Kidney (tissue), 14 donors: Measurements from ENCODE around the gene MYH14. TPM values are rescaled to one million over a fixed set of nuclear protein-coding genes. Genes with fewer than 3 reads are reported as not detected.
"Not testable (repeated sequence)": the region's sequence is repeated elsewhere in the genome, so short reads cannot be mapped to it uniquely, and the experiment has no call there.

Experiments used
- DNase-seq, 5 donors: peaks; one replicate each; pipeline ENCODE4 v3.0.0-alpha.2; 2013 to 2020
- FAIRE-seq: peaks from 2 replicates; lab custom pipeline; 2012; peaks lifted over from hg19 to GRCh38; lab: Jason Lieb, UNC
- H3K27ac ChIP-seq, 2 donors: one replicate each; pipeline ENCODE4 v1.7.0; 2013; ENCODE audit warnings: low read depth in 2 of 2, low read length in 2 of 2, inconsistent platforms in 1 of 2
- H3K27me3 ChIP-seq: one replicate; pipeline ENCODE4 v1.7.1; 2013; ENCODE audit warnings: low read length, inconsistent platforms; ENCODE audit not compliant: control insufficient read depth, insufficient read depth
- H3K36me3 ChIP-seq, 3 donors: one replicate each; pipeline versions ENCODE4 v1.7.0 to v1.7.1; 2013; ENCODE audit warnings: low read length in 3 of 3, control low read depth in 1 of 3, inconsistent platforms in 1 of 3; ENCODE audit not compliant: insufficient read depth in 3 of 3, control insufficient read depth in 2 of 3
- H3K4me1 ChIP-seq, 3 donors: one replicate each; pipeline versions ENCODE4 v1.7.0 to v1.7.1; 2013; ENCODE audit warnings: low read length in 3 of 3, inconsistent platforms in 1 of 3, low read depth in 1 of 3; ENCODE audit not compliant: control insufficient read depth in 2 of 3, insufficient read depth in 2 of 3
- H3K4me3 ChIP-seq, 3 donors: one replicate each; pipeline versions ENCODE4 v1.7.0 to v1.8.1; 2013; ENCODE audit warnings: low read length in 3 of 3, control low read depth in 1 of 3, inconsistent platforms in 1 of 3
- H3K9ac ChIP-seq, 3 donors: one replicate each; pipeline versions ENCODE4 v1.7.0 to v1.7.1; 2013; ENCODE audit warnings: low read length in 3 of 3, control low read depth in 1 of 3, inconsistent platforms in 1 of 3
- H3K9me3 ChIP-seq, 3 donors: one replicate each; pipeline versions ENCODE4 v1.7.0 to v1.7.1; 2013; ENCODE audit warnings: low read length in 3 of 3, control low read depth in 1 of 3, inconsistent platforms in 1 of 3; ENCODE audit not compliant: control insufficient read depth in 2 of 3, insufficient read depth in 1 of 3
- intact Hi-C: fragments of 100-400 bp; cut with DNase I; formaldehyde crosslinking; loops from one replicate; pipeline ENCODE4 v1.11.1; 2022
- polyA plus RNA-seq: library from polyadenylated mRNA; stranded (reverse); fragments of 350-450 nt; fragmentation: Illumina TruSeq; extraction: RNeasy Lipid Tissue Mini Kit (QIAGEN cat#74804); gene quantifications from one replicate; pipeline ENCODE4 v1.2.3, GENCODE V29; 2014; ENCODE audit warnings: low read depth, low replicate concordance; ENCODE audit not compliant: insufficient read depth
- total RNA-seq: library from RNA; stranded (reverse); fragmentation: NEBNext Ultra II Directional; extraction: Animal tissue kit (Norgen Biotek cat#: 25700); gene quantifications from one replicate; pipeline ENCODE4 v1.2.1, GENCODE V29; 2021
- TF ChIP-seq, protein P1 (sequence below): IDR thresholded peaks from 3 replicates; pipeline ENCODE4 v1.5.1; 2012; ENCODE audit warnings: mild to moderate bottlenecking, moderate library complexity, borderline replicate concordance; ENCODE audit not compliant: insufficient read depth; ENCODE audit errors: extremely low read depth
- donor health status: control.
- donor health status: control.
- donor health status: control.
- donor health status: control.
- donor health status: control.
- donor health status: DM: yes; HTN: yes; CAD: no.
- donor health status: Normal renal cell carcinoma (clear cell type).

Gene MYH14
- total and polyA plus RNA-seq, 2 donors from 2014 or later = 23.9 to 81.4 TPM

DNA sequence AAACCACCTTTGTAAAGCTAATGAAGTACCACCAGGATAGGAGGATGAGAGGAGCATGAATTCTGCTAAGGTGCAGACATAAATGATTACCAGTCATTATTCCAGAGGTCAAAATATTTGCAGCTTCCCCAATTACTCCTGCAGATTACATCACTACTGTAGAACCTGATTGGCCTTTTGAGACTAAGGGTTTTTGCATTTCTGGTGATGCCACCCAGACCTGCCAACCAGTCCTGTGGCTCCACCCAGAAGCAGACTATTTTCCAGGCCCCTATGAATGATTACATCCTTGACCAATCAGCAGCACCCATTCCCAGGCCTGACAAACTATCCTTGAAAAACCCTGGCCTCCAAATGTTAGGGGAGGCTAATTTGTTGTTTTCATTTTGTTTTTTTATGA is 136.9 kb downstream of the MYH14 start:
- H3K9ac ChIP-seq = no peak overlapping the region
- H3K4me1 ChIP-seq = peaks cover 0 to 8% (median 0%) of the 10 kb centered on the region in 3 donors
- DNase-seq (no peak), FAIRE-seq (no peak)
- no peak overlapping the region for H3K4me3 ChIP-seq
- peaks cover 0 to 7% (median 0%) of the 10 kb centered on the region in 3 donors for H3K9me3 ChIP-seq
- no peaks in the 10 kb centered on the region for H3K27me3 ChIP-seq
- intact Hi-C loops = no loop called here
- TF ChIP-seq, protein P1, sequence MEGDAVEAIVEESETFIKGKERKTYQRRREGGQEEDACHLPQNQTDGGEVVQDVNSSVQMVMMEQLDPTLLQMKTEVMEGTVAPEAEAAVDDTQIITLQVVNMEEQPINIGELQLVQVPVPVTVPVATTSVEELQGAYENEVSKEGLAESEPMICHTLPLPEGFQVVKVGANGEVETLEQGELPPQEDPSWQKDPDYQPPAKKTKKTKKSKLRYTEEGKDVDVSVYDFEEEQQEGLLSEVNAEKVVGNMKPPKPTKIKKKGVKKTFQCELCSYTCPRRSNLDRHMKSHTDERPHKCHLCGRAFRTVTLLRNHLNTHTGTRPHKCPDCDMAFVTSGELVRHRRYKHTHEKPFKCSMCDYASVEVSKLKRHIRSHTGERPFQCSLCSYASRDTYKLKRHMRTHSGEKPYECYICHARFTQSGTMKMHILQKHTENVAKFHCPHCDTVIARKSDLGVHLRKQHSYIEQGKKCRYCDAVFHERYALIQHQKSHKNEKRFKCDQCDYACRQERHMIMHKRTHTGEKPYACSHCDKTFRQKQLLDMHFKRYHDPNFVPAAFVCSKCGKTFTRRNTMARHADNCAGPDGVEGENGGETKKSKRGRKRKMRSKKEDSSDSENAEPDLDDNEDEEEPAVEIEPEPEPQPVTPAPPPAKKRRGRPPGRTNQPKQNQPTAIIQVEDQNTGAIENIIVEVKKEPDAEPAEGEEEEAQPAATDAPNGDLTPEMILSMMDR = no peak
- no peak overlapping the region for H3K27ac ChIP-seq
- peaks cover 0 to 2% (median 0%) of the 10 kb centered on the region in 3 donors for H3K36me3 ChIP-seq

DNA sequence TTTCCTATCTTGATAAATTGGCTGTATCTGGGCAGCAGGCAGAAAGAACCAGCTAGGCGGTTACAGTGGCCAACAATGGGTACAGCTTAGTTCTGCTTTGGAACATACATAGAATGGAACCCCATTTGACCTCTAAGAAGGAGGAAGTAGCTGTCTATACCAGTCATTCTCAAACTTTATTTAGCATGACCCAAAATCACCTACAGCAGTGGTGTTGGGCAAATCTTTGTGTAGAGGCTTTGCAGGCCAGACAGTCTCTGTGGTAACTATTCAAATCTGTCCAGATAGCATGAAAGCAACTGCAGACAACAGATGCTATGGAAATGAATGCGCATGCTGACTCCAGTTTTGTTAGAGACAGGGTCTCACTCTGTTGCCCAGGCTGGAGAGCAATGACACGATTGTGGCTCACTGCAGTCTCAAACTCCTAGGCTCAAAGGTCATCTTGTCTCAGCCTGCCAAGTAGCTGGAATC is 137.7 kb downstream of the MYH14 start:
- Histone ChIP-seq H3K4me3 (no peak overlapping the region), H3K27ac (no peak overlapping the region), H3K27me3 (no peaks in the 10 kb centered on the region), H3K36me3 (peaks cover 0 to 2% (median 0%) of the 10 kb centered on the region in 3 donors), H3K4me1 (peaks cover 0 to 8% (median 0%) of the 10 kb centered on the region in 3 donors), H3K9me3 (peaks cover 0 to 7% (median 0%) of the 10 kb centered on the region in 3 donors), H3K9ac (no peak overlapping the region)
- DNase-seq (no peak), FAIRE-seq (no peak)
- TF ChIP-seq, protein P1 = no peak
- intact Hi-C loops = no loop called here

DNA sequence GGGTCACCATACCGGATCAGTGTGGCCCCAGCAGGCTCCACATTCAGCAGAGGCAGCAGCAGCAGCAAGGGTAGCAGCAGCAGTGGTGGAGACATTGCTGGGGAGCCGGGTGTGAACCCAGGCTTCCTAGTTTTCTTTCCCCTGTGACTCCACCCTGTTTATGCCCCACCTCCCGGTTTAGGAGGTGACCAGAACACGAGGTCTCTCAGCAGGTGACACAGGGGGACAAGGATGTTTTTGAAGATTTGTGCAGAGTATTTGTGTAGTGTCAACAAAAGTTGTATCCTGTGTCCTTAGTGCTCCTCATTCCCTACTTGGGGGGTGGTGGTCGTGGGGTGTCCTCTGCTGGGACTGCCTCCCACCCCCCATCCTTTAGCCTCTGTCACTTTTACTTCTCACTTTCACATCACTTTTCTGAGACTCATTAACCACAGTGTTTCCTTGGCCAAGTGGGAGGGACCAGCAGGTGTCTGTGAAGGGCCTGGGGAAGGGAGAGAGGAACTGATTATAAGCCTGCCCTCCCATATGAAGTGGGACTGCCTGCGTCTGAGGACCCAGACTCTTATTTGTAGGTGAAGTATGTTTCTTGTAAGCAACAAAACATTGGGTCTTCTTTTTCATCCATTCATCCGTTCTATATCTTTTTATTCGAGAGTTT is 141.4 kb downstream of the MYH14 start:
- Histone ChIP-seq H3K27ac (no peak overlapping the region), H3K9ac (no peak overlapping the region), H3K36me3 (peaks cover 0 to 2% (median 0%) of the 10 kb centered on the region in 3 donors), H3K9me3 (peaks cover 0 to 7% (median 0%) of the 10 kb centered on the region in 3 donors), H3K4me1 (peaks cover 0 to 26% (median 4%) of the 10 kb centered on the region in 3 donors), H3K27me3 (no peaks in the 10 kb centered on the region), H3K4me3 (no peak overlapping the region)
- intact Hi-C loops = no loop called here
- no peak for FAIRE-seq
- TF ChIP-seq, protein P1 = no peak
- DNase-seq = peak in 1 of 5 donors; percentile 48

GRCh38 chr19:50347089-50347581 is 143.7 kb downstream of the MYH14 start:
- H3K36me3 ChIP-seq, H3K9ac ChIP-seq, H3K9me3 ChIP-seq, intact Hi-C loops, H3K27me3 ChIP-seq, FAIRE-seq, DNase-seq: not testable (repeated sequence)
- peak overlapping the region; percentile 44 to 68 for H3K27ac ChIP-seq
- H3K4me3 ChIP-seq = peak overlapping the region in 1 of 3 donors; percentile 2
- H3K4me1 ChIP-seq = peaks cover 0 to 22% (median 4%) of the 10 kb centered on the region in 3 donors
